HepG2 (cell line): Measurements from ENCODE around the gene LIG4. TPM values are rescaled to one million over a fixed set of nuclear protein-coding genes. Genes with fewer than 3 reads are reported as not detected.

Source experiments
- ATAC-seq: fragments of 200-7000 bp; cut with Tn5 transposase; 3 replicates; pipeline ENCODE4 v1.9.1; 2020; ENCODE audit warnings: mild to moderate bottlenecking, moderate library complexity
- BruUV-seq: library from RNA; stranded (reverse); fragments of 400-500 nt; replicated peaks from 2 replicates; lab custom pipeline; 2021; lab: Mats Ljungman, UMichigan
- CTCF ChIA-PET: fragments of 300-600 bp; formaldehyde crosslinking; extraction: SDS; loops from one replicate; lab custom pipeline; 2021; ENCODE audit warnings: low total read pairs, inconsistent platforms, low intra/inter-chr PET ratio; lab: Yijun Ruan, JAX
- POLR2A ChIA-PET: fragments of 350-600 bp; sonication (Branson Sonifier 250); formaldehyde crosslinking; loops from one replicate; lab custom pipeline; 2020; ENCODE audit warnings: antibody characterized with exemption, inconsistent platforms; lab: Yijun Ruan, JAX
- DNase-seq: peaks from one replicate; pipeline ENCODE4 v3.0.0-alpha.2; 2015; ENCODE audit warnings: low spot score
- FAIRE-seq: peaks from 3 replicates; lab custom pipeline; 2011; peaks lifted over from hg19 to GRCh38; lab: Jason Lieb, UNC
- H2AFZ ChIP-seq: one replicate; pipeline ENCODE4 v1.6.1; 2011; ENCODE audit warnings: low read length, inconsistent platforms
- H3K27ac ChIP-seq: fragments of 300-600 bp; 3 replicates; pipeline ENCODE4 v1.8.0; 2011; ENCODE audit warnings: mixed run types, mild to moderate bottlenecking, mixed read lengths, low read length, inconsistent platforms; ENCODE audit not compliant: insufficient read depth; ENCODE audit errors: extremely low read length
- H3K27me3 ChIP-seq, 2 experiments: fragments of 200-600 bp in 1 of 2; 2 replicates in 1 of 2; 3 replicates in 1 of 2; pipeline versions ENCODE4 v1.6.0 to v1.8.0; 2011; ENCODE audit warnings: low read length in 2 of 2, mild to moderate bottlenecking in 2 of 2, moderate library complexity in 2 of 2, inconsistent platforms in 1 of 2; ENCODE audit not compliant: insufficient read depth in 2 of 2, control insufficient read depth in 1 of 2
- H3K36me3 ChIP-seq, 2 experiments: fragments of 200-600 bp in 1 of 2; replicated peaks in 1 of 2; 2 replicates in 1 of 2; 3 replicates in 1 of 2; pipeline versions ENCODE4 v1.5.1 to v1.8.0; 2011; ENCODE audit warnings: low read length in 2 of 2, inconsistent platforms in 1 of 2; ENCODE audit not compliant: insufficient read depth in 2 of 2, control insufficient read depth in 1 of 2
- H3K4me1 ChIP-seq: 2 replicates; pipeline ENCODE4 v1.5.1; 2012; ENCODE audit warnings: low read length, inconsistent platforms; ENCODE audit not compliant: insufficient read depth
- H3K4me2 ChIP-seq: 2 replicates; pipeline ENCODE4 v1.6.0; 2011; ENCODE audit warnings: low read depth, low read length, inconsistent platforms
- H3K4me3 ChIP-seq, 3 experiments: fragments of 200-600 bp in 1 of 3; sonication (generic), shearing (Covaris generic) in 1 of 3; replicated peaks in 1 of 3; 2 replicates each; pipeline ENCODE4 v1.5.1; 2011 to 2016; ENCODE audit warnings: low read length in 3 of 3, inconsistent platforms in 2 of 3, low read depth in 2 of 3, mild to moderate bottlenecking in 2 of 3, control low read depth in 1 of 3, mixed read lengths in 1 of 3; ENCODE audit not compliant: insufficient read depth in 1 of 3
- H3K79me2 ChIP-seq: one replicate; pipeline ENCODE4 v1.6.1; 2011; ENCODE audit warnings: low read length, inconsistent platforms; ENCODE audit not compliant: insufficient read depth
- H3K9ac ChIP-seq: 2 replicates; pipeline ENCODE4 v1.6.0; 2011; ENCODE audit warnings: mild to moderate bottlenecking, low read depth, low read length, inconsistent platforms; ENCODE audit not compliant: insufficient read depth
- H3K9me3 ChIP-seq: 2 replicates; pipeline ENCODE4 v1.5.1; 2012; ENCODE audit warnings: mild to moderate bottlenecking, low read length
- H4K20me1 ChIP-seq: 2 replicates; pipeline ENCODE4 v1.6.0; 2011; ENCODE audit warnings: inconsistent platforms, mild to moderate bottlenecking, low read length, moderate library complexity; ENCODE audit not compliant: insufficient read depth
- KLF9 ChIP-seq: IDR thresholded peaks from 2 replicates; pipeline ENCODE4 v1.6.1; 2016; ENCODE audit warnings: low read depth
- MBD4 ChIP-seq: IDR thresholded peaks from 2 replicates; pipeline ENCODE4 v1.6.1; 2012; ENCODE audit warnings: low read length, inconsistent platforms, borderline replicate concordance
- RARA ChIP-seq: IDR thresholded peaks from 2 replicates; pipeline ENCODE4 v1.6.1; 2016; ENCODE audit warnings: missing genetic modification reagents, missing compliant biosample characterization
- ZNF572 ChIP-seq: sonication (generic); formaldehyde crosslinking; IDR thresholded peaks from 2 replicates; pipeline ENCODE4 v1.5.1; 2020; ENCODE audit warnings: mild to moderate bottlenecking, missing genetic modification reagents
- WGBS: methylation state at CpG from one replicate; pipeline ENCODE4 v1.1.6; 2017; ENCODE audit warnings: low lambda C conversion rate; 5-methylcytosine and 5-hydroxymethylcytosine counted together
- in situ Hi-C: cut with HindIII; loops from 2 replicates; pipeline ENCODE4 v1.10.0; 2017; ENCODE audit warnings: low pct_unique_long_range_greater_than_20kb; ENCODE audit not compliant: extremely low pct_ligation_motif_present
- intact Hi-C: fragments of 100-400 bp; cut with micrococcal nuclease; formaldehyde crosslinking; loops from one replicate; pipeline ENCODE4 v1.10.0; 2022; ENCODE audit not compliant: unreplicated experiment
- polyA plus RNA-seq, 8 experiments: library from polyadenylated mRNA; depleted of rRNA in 3 of 8; stranded (reverse) in 7 of 8; unstranded in 1 of 8; fragments of >200 nt; fragmentation: Illumina TruSeq in 4 of 8; extraction: Trizol in 4 of 8; gene quantifications; 2 replicates each; pipeline versions ENCODE4 v1.2.1 to v1.2.3, GENCODE V29; 2011 to 2016; ENCODE audit warnings: low read depth in 4 of 8, missing spikeins in 1 of 8, mixed read lengths in 1 of 8; ENCODE audit not compliant: insufficient read depth in 1 of 8
- total RNA-seq, 5 experiments: library from RNA; depleted of rRNA; stranded (reverse); fragments of >200 nt; fragmentation: Illumina TruSeq; extraction: Trizol; gene quantifications; 2 replicates each; pipeline ENCODE4 v1.2.3, GENCODE V29; 2016; ENCODE audit warnings: low read depth in 1 of 5

Gene LIG4
- total and polyA plus RNA-seq, 2 of the 13 experiments (the other 11 are each of a cell fraction or from before 2014, with no cell fraction given): 4.0 to 4.5 TPM

GRCh38 chr13:108214441-108215271 is 680 bp downstream of the LIG4 start:
- Histone ChIP-seq H3K27ac (no peak overlapping the region), H3K79me2 (peaks cover 22% of the 10 kb centered on the region), H3K4me2 (no peak overlapping the region), H3K9ac (no peak overlapping the region), H2AFZ (no peak overlapping the region), H3K9me3 (no peaks in the 10 kb centered on the region), H3K27me3 (no peaks in the 10 kb centered on the region; a peak in 1 of 5 replicates), H4K20me1 (no peaks in the 10 kb centered on the region), H3K36me3 (no peaks in the 10 kb centered on the region), H3K4me3 (no peak overlapping the region), H3K4me1 (peaks cover 24% of the 10 kb centered on the region)
- 96% methylated on average over 41 of the region's 41 CpGs for WGBS
- FAIRE-seq (no peak), ATAC-seq (no peak), DNase-seq (no peak)
- no peak for TF ChIP-seq KLF9 (CRISPR knock-in tag)
- TF ChIP-seq MBD4: no peak
- intact Hi-C loops (loop anchor here (5.0 kb wide), 1 partner anchor 37 kb away; no protein-coding TSS in a partner anchor), in situ Hi-C loops (loop anchor here (25.0 kb wide), 1 partner anchor 1898 kb away; no protein-coding TSS in a partner anchor)
- ChIA-PET CTCF (no interaction called here), POLR2A (no interaction called here)
- no TSS peak for BruUV-seq

GRCh38 chr13:108213946-108214345 is 1.4 kb downstream of the LIG4 start:
- in situ Hi-C loops: loop anchor here (25.0 kb wide), 1 partner anchor 1898 kb away; no protein-coding TSS in a partner anchor
- no peak for FAIRE-seq
- no peak for ATAC-seq

More at GRCh38 chr13:108213946-108214345, 1.4 kb downstream of the LIG4 start:
- BruUV-seq: no TSS peak
- no peak for TF ChIP-seq RARA (CRISPR knock-in tag)
- TF ChIP-seq ZNF572 (CRISPR knock-in tag): no peak
- TF ChIP-seq, all 625 proteins: peak for 0
- peaks cover 15% of the 10 kb centered on the region for H3K79me2 ChIP-seq
- no peak overlapping the region for H3K4me2 ChIP-seq
- H3K4me3 ChIP-seq: no peak overlapping the region
- ChIA-PET POLR2A (no interaction called here), CTCF (no interaction called here)
- intact Hi-C loops: no loop called here
- no peaks in the 10 kb centered on the region for H4K20me1 ChIP-seq
- WGBS: 92% methylated on average over 5 of the region's 5 CpGs
- no peaks in the 10 kb centered on the region for H3K9me3 ChIP-seq
- no peaks in the 10 kb centered on the region; a peak in 1 of 5 replicates for H3K27me3 ChIP-seq
- H3K36me3 ChIP-seq: peaks cover 0 to 1% of the 10 kb centered on the region in 2 experiments; a peak in 1 of 5 replicates
- H3K27ac ChIP-seq: no peak overlapping the region
- no peak overlapping the region for H3K9ac ChIP-seq
- peaks cover 20% of the 10 kb centered on the region for H3K4me1 ChIP-seq
- no peak overlapping the region for H2AFZ ChIP-seq
- no peak for DNase-seq
